Smooth muscle cell of the umbilical artery (primary cell): Measurements from ENCODE around the gene SEMA3C. TPM values are rescaled to one million over a fixed set of nuclear protein-coding genes. Genes with fewer than 3 reads are reported as not detected.

Experiments used
- total RNA-seq: library from RNA; depleted of rRNA; stranded (reverse); fragments of >200 nt; gene quantifications from 2 replicates; pipeline ENCODE4 v1.2.3, GENCODE V29; 2014

Gene SEMA3C
- 391 and 455 TPM in 2 replicates for total RNA-seq

DNA sequence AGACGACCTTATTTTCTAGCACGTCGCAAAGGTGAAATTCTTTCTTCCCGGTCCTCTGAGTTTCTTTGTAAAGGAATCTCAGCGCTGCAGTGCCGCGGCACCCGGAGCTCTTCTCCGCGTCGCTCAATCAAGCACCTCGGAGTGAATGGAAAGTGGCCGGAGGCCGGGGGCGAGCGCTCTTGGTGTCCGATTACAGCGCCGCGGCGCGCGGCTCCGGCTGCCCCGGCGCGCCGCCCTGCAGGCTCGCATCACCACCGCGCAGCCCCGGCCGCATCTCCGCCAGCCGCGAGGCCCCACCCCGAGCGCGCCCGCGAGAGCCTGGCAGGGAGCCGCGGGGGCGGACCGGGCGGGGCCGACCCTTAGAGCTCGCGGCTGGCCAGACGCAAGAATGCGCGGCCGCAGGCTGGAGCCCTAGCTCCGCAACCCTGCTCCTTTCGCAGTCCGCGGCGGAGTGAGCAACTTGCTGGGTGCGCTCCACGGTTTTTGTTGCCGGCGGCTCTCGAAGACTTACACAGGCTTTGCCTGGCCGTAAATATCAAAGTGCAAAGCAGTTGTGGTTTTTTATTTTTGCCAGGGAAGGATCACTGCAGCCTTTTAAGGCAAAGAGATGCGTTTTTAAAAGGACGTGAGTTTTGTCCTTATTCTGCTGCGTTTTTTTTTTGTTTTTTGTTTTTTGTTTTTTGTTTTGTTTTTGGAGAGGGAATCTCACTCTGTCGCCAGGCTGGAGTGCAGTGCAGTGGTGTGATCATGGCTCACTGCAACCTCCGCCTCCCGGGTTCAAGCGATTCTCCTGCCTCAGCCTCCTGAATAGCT lies at the start of gene SEMA3C:
TSS of gene SEMA3C (minus strand) at position 143 of the 813 bp plus-strand sequence. CDS start 2,270 bp downstream, outside the sequence.

